ENCODE results near the gene FBF1.

- TF ChIP-seq CTCF (IDR thresholded peaks at IDR 0.05; ENCODE audit: control extremely low read depth in 1 of 3, insufficient read depth in 1 of 3, low read depth in 1 of 3, low read length in 3 of 3) (no peak), EZH2 (IDR thresholded peaks at IDR 0.05; ENCODE audit: low read depth, low read length, severe bottlenecking) (no peak), POLR2AphosphoS5 (IDR thresholded peaks at IDR 0.05; ENCODE audit: low read depth, low read length) (no peak)
Measured at GRCh38 chr17:75893305-75894048, 47.4 kb downstream of the FBF1 start.
